MV-4-11 (cell line): Measurements from ENCODE around the gene RBM19.

Source experiments
- DNase-seq: peaks from one replicate; lab custom pipeline; 2025; lab: John Stamatoyannopoulos, UW

RBM19 gene

DNA sequence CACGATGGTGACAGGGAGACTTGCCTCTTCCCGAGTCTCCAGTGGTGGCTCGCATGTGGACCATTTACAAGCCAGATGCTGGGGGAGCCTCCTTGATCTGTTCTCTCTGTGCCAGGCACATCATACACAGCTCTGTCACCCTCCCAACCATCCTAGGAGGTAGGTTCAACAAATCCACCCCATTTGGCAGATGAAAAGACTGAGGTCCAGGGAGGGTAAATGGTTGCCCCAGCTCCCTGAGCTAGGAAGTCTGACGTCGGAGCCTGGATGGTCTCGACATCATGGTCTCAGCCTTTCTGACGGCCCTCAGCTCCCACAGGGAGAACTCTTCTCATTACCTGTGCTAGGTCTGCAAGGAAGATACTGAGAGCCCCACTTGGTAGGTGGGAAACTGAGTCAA, 189.6 kb downstream of the RBM19 start:
- no peak for DNase-seq

- no peak for DNase-seq
These were observed 191.6 kb downstream of the RBM19 start for GRCh38 chr12:113774526-113774925.

DNA sequence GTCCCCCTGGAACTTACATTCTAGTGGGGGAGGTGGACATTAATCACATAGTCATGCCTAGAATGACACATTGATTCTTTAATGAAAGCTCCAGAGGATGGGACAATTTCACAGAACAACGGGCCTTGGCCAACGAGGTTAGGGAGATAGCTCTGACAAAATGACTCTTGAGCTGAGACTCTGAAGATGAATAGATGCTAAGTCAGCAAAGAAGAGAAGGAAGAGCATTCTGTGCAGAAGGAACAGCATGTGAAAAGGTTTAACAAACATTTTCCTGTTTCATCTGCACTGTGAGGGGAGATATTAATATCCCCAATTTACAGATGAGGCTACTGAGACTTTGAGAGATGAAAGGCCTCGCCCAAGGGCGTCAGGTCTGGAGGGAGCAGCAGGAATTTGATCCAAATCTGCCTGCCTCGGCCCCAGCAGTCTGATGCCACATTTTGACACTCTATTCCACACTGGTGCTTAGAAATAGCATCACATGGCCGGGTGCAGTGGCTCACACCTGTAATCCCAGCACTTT, 193.6 kb downstream of the RBM19 start:
- DNase-seq, result no peak

DNA sequence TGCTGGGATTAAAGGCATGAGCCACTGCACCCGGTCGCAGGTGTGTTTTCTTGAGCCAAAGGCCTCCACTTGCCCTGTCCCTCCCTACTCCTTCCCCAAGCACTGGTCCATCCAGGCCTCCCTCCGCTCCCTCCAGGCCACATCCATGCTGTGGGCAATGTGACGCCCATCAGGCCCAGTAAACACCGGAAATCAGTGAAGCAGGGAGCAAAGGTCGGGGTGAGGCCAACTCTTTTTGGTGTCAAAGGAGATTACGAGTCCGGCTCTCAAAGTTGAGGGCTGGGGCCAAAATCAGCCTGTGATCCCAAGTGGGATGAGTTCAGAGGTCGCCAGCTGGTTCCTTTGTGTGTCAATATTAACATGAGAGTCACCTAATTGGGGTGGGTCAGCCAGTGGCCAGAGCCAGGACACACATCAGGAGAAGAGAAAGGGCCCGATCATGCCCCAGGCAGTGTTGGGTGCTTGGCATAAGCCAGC, 195.7 kb downstream of the RBM19 start:
- no peak for DNase-seq

GRCh38 chr12:113769305-113769704, 196.8 kb downstream of the RBM19 start:
- no peak for DNase-seq

DNA sequence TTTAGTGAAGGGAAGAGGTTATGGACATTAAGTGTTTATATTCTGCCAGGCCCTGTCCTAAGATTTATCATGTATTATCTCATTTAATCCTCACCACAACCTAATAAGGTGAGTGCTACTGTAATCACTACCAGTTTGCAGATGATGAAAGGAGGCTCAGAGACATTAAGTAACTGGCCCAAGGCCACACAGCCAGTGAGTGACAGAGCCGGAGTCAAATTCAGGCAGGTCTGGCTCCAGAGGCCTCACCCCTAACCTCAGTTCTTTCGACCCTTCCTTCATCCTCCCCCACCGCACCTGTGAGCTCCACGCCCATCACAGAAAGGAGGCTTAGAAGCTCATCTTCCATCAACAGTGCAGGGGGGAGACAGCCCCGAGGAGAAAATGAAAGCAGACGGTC, 197.3 kb downstream of the RBM19 start:
- DNase-seq, result no peak

- DNase-seq, result no peak
These were observed 198.9 kb downstream of the RBM19 start for GRCh38 chr12:113766879-113767878.
